GM19463 (cell line): ENCODE measurements around the gene MATK.
"Not testable (repeated sequence)": the region's sequence is repeated elsewhere in the genome, so short reads cannot be mapped to it uniquely, and the experiment has no call there.

Experiments used
- ATAC-seq: cut with Tn5 transposase; IDR thresholded peaks from one replicate; pipeline ENCODE4 v1.9.1; 2021; ENCODE audit warnings: mild to moderate bottlenecking, moderate library complexity; ENCODE audit not compliant: unreplicated experiment

MATK gene

GRCh38 chr19:3816148-3816547, 30.0 kb upstream of the MATK start:
- ATAC-seq: not testable (repeated sequence)

- ATAC-seq: no peak
These were observed 28.5 kb upstream of the MATK start for GRCh38 chr19:3814648-3815047.

- no peak for ATAC-seq
These were observed 27.6 kb upstream of the MATK start for GRCh38 chr19:3813473-3814392.

- ATAC-seq: no peak
These were observed 24.7 kb upstream of the MATK start for GRCh38 chr19:3810708-3811355.

GRCh38 chr19:3809881-3810707, 23.9 kb upstream of the MATK start:
- ATAC-seq: no peak

- no peak for ATAC-seq
These were observed 22.4 kb upstream of the MATK start for GRCh38 chr19:3808420-3809143.

- no peak for ATAC-seq
These were observed 21.6 kb upstream of the MATK start for GRCh38 chr19:3807574-3808354.

- ATAC-seq: no peak
These were observed 20.9 kb upstream of the MATK start for GRCh38 chr19:3807131-3807480.

- ATAC-seq: no peak
These were observed 19.7 kb upstream of the MATK start for GRCh38 chr19:3805859-3806258.

GRCh38 chr19:3804429-3804828, 18.2 kb upstream of the MATK start:
- no peak for ATAC-seq

- no peak for ATAC-seq
These were observed 17.8 kb upstream of the MATK start for GRCh38 chr19:3803986-3804385.

- no peak for ATAC-seq
These were observed 17.1 kb upstream of the MATK start for GRCh38 chr19:3803114-3803888.

GRCh38 chr19:3801412-3802096, 15.4 kb upstream of the MATK start:
- ATAC-seq: no peak

GRCh38 chr19:3800996-3801395, 14.8 kb upstream of the MATK start:
- no peak for ATAC-seq

- no peak for ATAC-seq
These were observed 12.0 kb upstream of the MATK start for GRCh38 chr19:3798137-3798536.

GRCh38 chr19:3796358-3796757, 10.2 kb upstream of the MATK start:
- no peak for ATAC-seq

GRCh38 chr19:3793799-3794198, 7.6 kb upstream of the MATK start:
- ATAC-seq: no peak

GRCh38 chr19:3792114-3792513, 5.9 kb upstream of the MATK start:
- no peak for ATAC-seq

- ATAC-seq: no peak
These were observed 4.8 kb upstream of the MATK start for GRCh38 chr19:3790941-3791340.
